Endodermal cell (in vitro differentiated cells): ENCODE measurements around the gene HMGB4. TPM values are rescaled to one million over a fixed set of nuclear protein-coding genes. Genes with fewer than 3 reads are reported as not detected.
A peak's percentile ranks its signal among the peaks of the same experiment; 100 is the strongest.

Source experiments
- DNase-seq: peaks from one replicate; pipeline ENCODE4 v3.0.0-alpha.2; 2017
- H3K27ac ChIP-seq: 2 replicates; pipeline ENCODE4 v1.5.1; 2013; ENCODE audit warnings: mild to moderate bottlenecking, low read depth, low read length, moderate library complexity
- H3K27me3 ChIP-seq: 2 replicates; pipeline ENCODE4 v1.6.1; 2013; ENCODE audit warnings: mild to moderate bottlenecking, low read length, moderate library complexity; ENCODE audit not compliant: insufficient read depth, control insufficient read depth, poor library complexity, severe bottlenecking
- H3K36me3 ChIP-seq: 2 replicates; pipeline ENCODE4 v1.7.0; 2013; ENCODE audit warnings: mild to moderate bottlenecking, low read length, moderate library complexity; ENCODE audit not compliant: control insufficient read depth, insufficient read depth
- H3K4me1 ChIP-seq: one replicate; pipeline ENCODE4 v1.7.0; 2013; ENCODE audit warnings: low read length; ENCODE audit not compliant: control insufficient read depth, insufficient read depth
- H3K4me3 ChIP-seq: 2 replicates; pipeline ENCODE4 v1.5.1; 2013; ENCODE audit warnings: mild to moderate bottlenecking, low read length, moderate library complexity
- H3K9ac ChIP-seq: 2 replicates; pipeline ENCODE4 v1.6.1; 2013; ENCODE audit warnings: mild to moderate bottlenecking, low read length, moderate library complexity; ENCODE audit not compliant: poor library complexity, severe bottlenecking; ENCODE audit errors: extremely low read depth
- H3K9me3 ChIP-seq: 2 replicates; pipeline ENCODE4 v1.6.1; 2013; ENCODE audit warnings: mild to moderate bottlenecking, low read length, moderate library complexity; ENCODE audit not compliant: control insufficient read depth
- H3K27ac Mint-ChIP-seq: 2 replicates; pipeline ENCODE4 v1.8.0; 2020; ENCODE audit warnings: mixed read lengths
- H3K27me3 Mint-ChIP-seq: 2 replicates; pipeline ENCODE4 v1.8.0; 2021; ENCODE audit warnings: mild to moderate bottlenecking, mixed read lengths; ENCODE audit not compliant: insufficient read depth
- H3K36me3 Mint-ChIP-seq: 2 replicates; pipeline ENCODE4 v1.8.0; 2020; ENCODE audit warnings: low read depth, mixed read lengths
- H3K4me1 Mint-ChIP-seq: 2 replicates; pipeline ENCODE4 v1.8.0; 2020; ENCODE audit warnings: mixed read lengths
- H3K4me3 Mint-ChIP-seq: 2 replicates; pipeline ENCODE4 v1.8.0; 2020; ENCODE audit warnings: mild to moderate bottlenecking, moderate library complexity, mixed read lengths
- H3K9me3 Mint-ChIP-seq: 2 replicates; pipeline ENCODE4 v1.8.0; 2020; ENCODE audit warnings: mild to moderate bottlenecking, mixed read lengths
- WGBS, 2 experiments: methylation state at CpG; one replicate each; pipeline versions ENCODE4 v1.1.5 to v1.1.7; 2013; ENCODE audit warnings: missing lambda C conversion rate in 2 of 2, mixed read lengths in 1 of 2; ENCODE audit not compliant: insufficient coverage in 1 of 2, insufficient read length in 1 of 2; 5-methylcytosine and 5-hydroxymethylcytosine counted together
- total RNA-seq, 2 donors: library from RNA; stranded (reverse); fragmentation: NEBNext Ultra II Directional in 1 of 2; extraction: Animal tissue kit (Norgen Biotek cat#: 25700) in 1 of 2; gene quantifications; 2 replicates in 1 of 2; 3 replicates in 1 of 2; pipeline ENCODE4 v1.2.1, GENCODE V29; 2021
- TF ChIP-seq, protein P1 (sequence below): fragments of 200-600 bp; sonication (generic); conservative IDR thresholded peaks from 2 replicates; pipeline ENCODE4 v1.5.0; 2021; ENCODE audit warnings: antibody characterized with exemption, mild to moderate bottlenecking

Gene HMGB4
- total RNA-seq, 2 donors from 2014 or later, result not detected

DNA sequence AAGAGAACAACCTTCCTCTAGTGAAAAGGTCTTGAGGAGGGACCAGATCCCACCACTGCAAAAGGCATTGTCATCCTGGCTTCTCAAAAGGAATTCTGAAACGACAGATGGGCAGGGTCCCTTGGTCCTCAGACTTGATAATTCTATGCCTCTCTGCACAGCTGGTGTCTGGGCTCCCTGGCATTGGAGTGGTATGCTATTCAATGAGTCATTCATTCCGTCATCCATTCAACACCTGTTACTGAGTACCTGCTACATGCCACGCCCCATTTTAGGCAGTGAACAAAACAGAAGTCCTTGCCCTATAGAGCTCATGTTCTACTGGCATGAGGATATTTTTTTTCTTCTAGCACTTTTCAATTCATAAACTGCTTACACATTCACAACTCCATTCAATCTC is 45.8 kb upstream of the HMGB4 start:
- DNase-seq, result peak; percentile 26
- no peaks in the 10 kb centered on the region for H3K9me3 ChIP-seq
- H3K9me3 Mint-ChIP-seq, result no peaks in the 10 kb centered on the region
- H3K27me3 ChIP-seq, result no peaks in the 10 kb centered on the region
- H3K27me3 Mint-ChIP-seq, result peaks cover 9% of the 10 kb centered on the region
- H3K36me3 ChIP-seq, result no peaks in the 10 kb centered on the region
- no peaks in the 10 kb centered on the region for H3K4me1 Mint-ChIP-seq
- H3K4me1 ChIP-seq, result no peaks in the 10 kb centered on the region
- no peak overlapping the region for H3K4me3 Mint-ChIP-seq
- TF ChIP-seq, protein P1, sequence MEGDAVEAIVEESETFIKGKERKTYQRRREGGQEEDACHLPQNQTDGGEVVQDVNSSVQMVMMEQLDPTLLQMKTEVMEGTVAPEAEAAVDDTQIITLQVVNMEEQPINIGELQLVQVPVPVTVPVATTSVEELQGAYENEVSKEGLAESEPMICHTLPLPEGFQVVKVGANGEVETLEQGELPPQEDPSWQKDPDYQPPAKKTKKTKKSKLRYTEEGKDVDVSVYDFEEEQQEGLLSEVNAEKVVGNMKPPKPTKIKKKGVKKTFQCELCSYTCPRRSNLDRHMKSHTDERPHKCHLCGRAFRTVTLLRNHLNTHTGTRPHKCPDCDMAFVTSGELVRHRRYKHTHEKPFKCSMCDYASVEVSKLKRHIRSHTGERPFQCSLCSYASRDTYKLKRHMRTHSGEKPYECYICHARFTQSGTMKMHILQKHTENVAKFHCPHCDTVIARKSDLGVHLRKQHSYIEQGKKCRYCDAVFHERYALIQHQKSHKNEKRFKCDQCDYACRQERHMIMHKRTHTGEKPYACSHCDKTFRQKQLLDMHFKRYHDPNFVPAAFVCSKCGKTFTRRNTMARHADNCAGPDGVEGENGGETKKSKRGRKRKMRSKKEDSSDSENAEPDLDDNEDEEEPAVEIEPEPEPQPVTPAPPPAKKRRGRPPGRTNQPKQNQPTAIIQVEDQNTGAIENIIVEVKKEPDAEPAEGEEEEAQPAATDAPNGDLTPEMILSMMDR, result no peak
- H3K27ac ChIP-seq, result no peak overlapping the region
- no peak overlapping the region for H3K27ac Mint-ChIP-seq
- WGBS, 2 experiments, result 79 to 89% methylated on average over 3 of the region's 3 CpGs
- no peak overlapping the region for H3K4me3 ChIP-seq
- H3K36me3 Mint-ChIP-seq, result no peaks in the 10 kb centered on the region
- no peak overlapping the region for H3K9ac ChIP-seq

DNA sequence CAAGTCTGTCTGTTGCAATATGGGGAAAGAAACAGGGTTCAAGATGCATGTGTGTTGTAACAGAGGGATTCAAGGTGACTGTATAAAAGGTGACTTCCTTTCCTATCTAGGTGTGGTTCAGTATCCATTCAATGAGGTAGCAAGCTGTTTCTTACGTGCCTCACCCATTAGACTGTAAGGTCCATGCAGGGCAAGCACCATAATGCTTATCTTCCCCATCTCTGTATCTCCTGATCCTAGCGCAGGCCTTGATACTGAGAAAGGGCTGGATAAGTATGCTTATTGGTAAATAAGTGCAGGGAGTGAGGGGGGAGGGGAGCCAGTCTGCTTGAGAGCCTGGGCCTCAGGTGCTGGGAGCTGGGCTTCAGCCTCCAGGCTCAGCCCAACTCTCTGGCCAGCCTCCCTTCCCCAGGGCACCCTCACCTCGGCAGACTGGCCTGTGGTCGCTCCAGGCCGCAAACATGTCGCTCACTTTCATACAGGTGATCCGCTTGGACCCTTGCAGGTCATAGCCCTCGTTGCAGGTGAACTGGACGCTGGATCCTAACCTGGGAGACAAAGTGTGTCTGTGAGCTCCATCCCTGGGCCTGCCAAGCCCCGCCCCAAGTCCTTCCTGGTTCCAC is 44.5 kb upstream of the HMGB4 start:
- 90 to 94% methylated on average over 7 to 10 of the region's 10 CpGs for WGBS, 2 experiments
- Histone ChIP-seq H3K9ac (no peak overlapping the region), H3K4me1 (no peaks in the 10 kb centered on the region), H3K27ac (no peak overlapping the region), H3K36me3 (no peaks in the 10 kb centered on the region), H3K27me3 (no peaks in the 10 kb centered on the region), H3K4me3 (no peak overlapping the region), H3K9me3 (no peaks in the 10 kb centered on the region)
- Mint-ChIP-seq H3K4me1 (no peaks in the 10 kb centered on the region), H3K27me3 (peaks cover 10% of the 10 kb centered on the region), H3K4me3 (no peak overlapping the region), H3K9me3 (no peaks in the 10 kb centered on the region), H3K27ac (no peak overlapping the region), H3K36me3 (no peaks in the 10 kb centered on the region)
- TF ChIP-seq, protein P1, result no peak
- peak; percentile 14 for DNase-seq

DNA sequence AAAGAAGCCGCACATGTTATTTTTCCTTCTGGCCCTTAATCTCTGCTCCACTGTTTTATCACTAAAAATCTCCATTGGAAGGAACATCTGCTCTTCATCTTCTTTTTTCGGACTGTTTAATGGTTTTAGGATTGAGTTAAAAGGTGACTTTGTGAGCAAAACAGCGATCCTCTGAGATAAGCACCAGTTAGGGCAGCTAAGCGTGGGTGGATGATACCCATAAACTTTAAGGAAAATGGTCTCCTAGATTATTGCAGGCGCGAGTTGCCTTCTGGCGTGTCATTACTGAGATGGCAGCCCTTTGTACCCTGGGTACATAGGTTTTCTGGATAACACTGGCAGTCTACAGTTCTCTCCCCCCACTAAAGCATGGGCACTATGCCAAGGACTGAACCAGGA is 44.0 kb upstream of the HMGB4 start:
- no peaks in the 10 kb centered on the region for H3K36me3 ChIP-seq
- no peaks in the 10 kb centered on the region for H3K36me3 Mint-ChIP-seq
- 84 to 97% methylated on average over 5 to 7 of the region's 7 CpGs for WGBS, 2 experiments
- TF ChIP-seq, protein P1, result no peak
- H3K4me1 Mint-ChIP-seq, result no peaks in the 10 kb centered on the region
- H3K27ac ChIP-seq, result no peak overlapping the region
- H3K4me3 Mint-ChIP-seq, result no peak overlapping the region
- H3K9me3 Mint-ChIP-seq, result no peaks in the 10 kb centered on the region
- peaks cover 10% of the 10 kb centered on the region for H3K27me3 Mint-ChIP-seq
- H3K27ac Mint-ChIP-seq, result no peak overlapping the region
- no peaks in the 10 kb centered on the region for H3K27me3 ChIP-seq
- H3K9ac ChIP-seq, result no peak overlapping the region
- H3K4me1 ChIP-seq, result no peaks in the 10 kb centered on the region
- DNase-seq, result peak; percentile 17
- H3K9me3 ChIP-seq, result no peaks in the 10 kb centered on the region
- H3K4me3 ChIP-seq, result no peak overlapping the region
